Transverse colon (tissue), 4 donors: ENCODE results near the gene RDX.

Experiments used
- CTCF ChIP-seq, 5 experiments: fragments of 200-600 bp in 3 of 5; fragments of 450-650 bp in 2 of 5; sonication (generic) in 3 of 5; IDR thresholded peaks; 1 replicate in 2 of 5; 2 replicates in 3 of 5; pipeline ENCODE4 v1.5.1; 2016 to 2017; ENCODE audit warnings: antibody characterized with exemption in 5 of 5, inconsistent platforms in 3 of 5, mild to moderate bottlenecking in 2 of 5, moderate library complexity in 1 of 5
- POLR2A ChIP-seq: fragments of 450-650 bp; IDR thresholded peaks from one replicate; pipeline ENCODE4 v1.6.1; 2016; ENCODE audit warnings: antibody characterized with exemption, mild to moderate bottlenecking, moderate library complexity
- POLR2AphosphoS5 ChIP-seq, 3 donors: sonication (generic); formaldehyde crosslinking; IDR thresholded peaks; one replicate each; pipeline ENCODE4 v1.6.1; 2016; ENCODE audit warnings: antibody characterized with exemption in 3 of 3

DNA sequence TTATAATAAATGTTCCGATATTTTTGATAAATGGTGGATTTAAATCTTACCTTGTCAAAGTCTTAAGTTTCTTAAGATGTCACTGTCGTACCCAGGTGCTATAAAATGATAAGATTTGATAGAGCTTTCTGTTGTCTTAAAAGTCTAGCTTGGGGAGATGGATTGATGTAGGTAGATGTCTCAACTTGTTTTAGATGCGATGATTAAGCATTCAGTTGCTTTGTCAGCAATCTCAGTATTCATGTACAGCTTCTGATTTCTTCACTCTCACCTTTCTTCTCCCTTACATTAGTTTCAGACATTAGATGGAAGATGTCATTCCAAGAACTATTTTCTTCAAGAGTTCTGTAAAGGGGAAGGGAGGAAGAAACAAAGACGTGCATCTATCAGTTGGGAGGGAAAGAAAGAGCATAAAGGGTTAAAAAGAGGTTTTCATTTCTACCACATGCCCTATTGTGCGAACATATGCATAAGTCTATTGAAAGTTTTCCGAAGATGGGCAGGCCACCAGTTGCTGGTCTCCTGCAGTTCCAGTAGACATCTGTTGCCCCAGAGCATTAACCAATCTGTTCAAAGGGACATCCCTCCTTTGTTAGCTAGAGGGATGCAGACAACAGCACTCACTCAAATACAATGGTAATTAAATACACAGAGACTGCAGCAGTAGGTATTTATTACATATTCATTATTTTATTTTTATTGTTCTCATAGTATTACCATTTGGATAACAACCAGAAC is 164.9 kb downstream of the RDX start:
- TF ChIP-seq CTCF (IDR thresholded peaks at IDR 0.05): no peak
- TF ChIP-seq POLR2A: no peak
- TF ChIP-seq POLR2AphosphoS5 (IDR thresholded peaks at IDR 0.05): no peak
